GM19397 (cell line): ENCODE measurements around the gene AOC3.
"Not testable (repeated sequence)": the region's sequence is repeated elsewhere in the genome, so short reads cannot be mapped to it uniquely, and the experiment has no call there.

ENCODE experiments used
- ATAC-seq: cut with Tn5 transposase; IDR thresholded peaks from one replicate; pipeline ENCODE4 v1.9.1; 2021; ENCODE audit warnings: mild to moderate bottlenecking, moderate library complexity; ENCODE audit not compliant: unreplicated experiment

AOC3 gene

GRCh38 chr17:42891539-42892152, 40.6 kb downstream of the AOC3 start:
- ATAC-seq, result no peak

GRCh38 chr17:42893359-42893758, 42.4 kb downstream of the AOC3 start:
- ATAC-seq, result no peak

GRCh38 chr17:42894283-42895184, 43.5 kb downstream of the AOC3 start:
- ATAC-seq, result no peak

- ATAC-seq, result no peak
Measured at GRCh38 chr17:42895185-42895555, 44.2 kb downstream of the AOC3 start.

- no peak for ATAC-seq
Measured at GRCh38 chr17:42898147-42898811, 47.3 kb downstream of the AOC3 start.

- not testable (repeated sequence) for ATAC-seq
Measured at GRCh38 chr17:42899981-42900380, 49.0 kb downstream of the AOC3 start.

- ATAC-seq, result no peak
Measured at GRCh38 chr17:42900460-42901331, 49.7 kb downstream of the AOC3 start, which contains the start of gene G6PC1. Gene G6PC1 (plus strand): TSS chr17:42900799. CDS start chr17:42900877, 78 bp downstream.

GRCh38 chr17:42901535-42902229, 50.7 kb downstream of the AOC3 start:
- ATAC-seq, result no peak

GRCh38 chr17:42904110-42904469, 53.1 kb downstream of the AOC3 start:
- no peak for ATAC-seq

GRCh38 chr17:42906772-42907446, 55.9 kb downstream of the AOC3 start:
- no peak for ATAC-seq
